ENCODE data around the gene LMNTD2. TPM values are rescaled to one million over a fixed set of nuclear protein-coding genes. Genes with fewer than 3 reads are reported as not detected.
A peak's percentile ranks its signal among the peaks of the same experiment; 100 is the strongest.

The LMNTD2 gene
- total and polyA plus RNA-seq, 2 of the 13 experiments (the other 11 are each of a cell fraction or from before 2014, with no cell fraction given): 1.1 to 3.1 TPM

- TF ChIP-seq, protein P1, sequence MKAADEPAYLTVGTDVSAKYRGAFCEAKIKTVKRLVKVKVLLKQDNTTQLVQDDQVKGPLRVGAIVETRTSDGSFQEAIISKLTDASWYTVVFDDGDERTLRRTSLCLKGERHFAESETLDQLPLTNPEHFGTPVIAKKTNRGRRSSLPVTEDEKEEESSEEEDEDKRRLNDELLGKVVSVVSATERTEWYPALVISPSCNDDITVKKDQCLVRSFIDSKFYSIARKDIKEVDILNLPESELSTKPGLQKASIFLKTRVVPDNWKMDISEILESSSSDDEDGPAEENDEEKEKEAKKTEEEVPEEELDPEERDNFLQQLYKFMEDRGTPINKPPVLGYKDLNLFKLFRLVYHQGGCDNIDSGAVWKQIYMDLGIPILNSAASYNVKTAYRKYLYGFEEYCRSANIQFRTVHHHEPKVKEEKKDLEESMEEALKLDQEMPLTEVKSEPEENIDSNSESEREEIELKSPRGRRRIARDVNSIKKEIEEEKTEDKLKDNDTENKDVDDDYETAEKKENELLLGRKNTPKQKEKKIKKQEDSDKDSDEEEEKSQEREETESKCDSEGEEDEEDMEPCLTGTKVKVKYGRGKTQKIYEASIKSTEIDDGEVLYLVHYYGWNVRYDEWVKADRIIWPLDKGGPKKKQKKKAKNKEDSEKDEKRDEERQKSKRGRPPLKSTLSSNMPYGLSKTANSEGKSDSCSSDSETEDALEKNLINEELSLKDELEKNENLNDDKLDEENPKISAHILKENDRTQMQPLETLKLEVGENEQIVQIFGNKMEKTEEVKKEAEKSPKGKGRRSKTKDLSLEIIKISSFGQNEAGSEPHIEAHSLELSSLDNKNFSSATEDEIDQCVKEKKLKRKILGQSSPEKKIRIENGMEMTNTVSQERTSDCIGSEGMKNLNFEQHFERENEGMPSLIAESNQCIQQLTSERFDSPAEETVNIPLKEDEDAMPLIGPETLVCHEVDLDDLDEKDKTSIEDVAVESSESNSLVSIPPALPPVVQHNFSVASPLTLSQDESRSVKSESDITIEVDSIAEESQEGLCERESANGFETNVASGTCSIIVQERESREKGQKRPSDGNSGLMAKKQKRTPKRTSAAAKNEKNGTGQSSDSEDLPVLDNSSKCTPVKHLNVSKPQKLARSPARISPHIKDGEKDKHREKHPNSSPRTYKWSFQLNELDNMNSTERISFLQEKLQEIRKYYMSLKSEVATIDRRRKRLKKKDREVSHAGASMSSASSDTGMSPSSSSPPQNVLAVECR (CRISPR knock-in tag; IDR thresholded peaks at IDR 0.05; ENCODE audit: borderline replicate concordance): no peak; the same call in 1 of the 2 replicates
- TF ChIP-seq, protein P2, sequence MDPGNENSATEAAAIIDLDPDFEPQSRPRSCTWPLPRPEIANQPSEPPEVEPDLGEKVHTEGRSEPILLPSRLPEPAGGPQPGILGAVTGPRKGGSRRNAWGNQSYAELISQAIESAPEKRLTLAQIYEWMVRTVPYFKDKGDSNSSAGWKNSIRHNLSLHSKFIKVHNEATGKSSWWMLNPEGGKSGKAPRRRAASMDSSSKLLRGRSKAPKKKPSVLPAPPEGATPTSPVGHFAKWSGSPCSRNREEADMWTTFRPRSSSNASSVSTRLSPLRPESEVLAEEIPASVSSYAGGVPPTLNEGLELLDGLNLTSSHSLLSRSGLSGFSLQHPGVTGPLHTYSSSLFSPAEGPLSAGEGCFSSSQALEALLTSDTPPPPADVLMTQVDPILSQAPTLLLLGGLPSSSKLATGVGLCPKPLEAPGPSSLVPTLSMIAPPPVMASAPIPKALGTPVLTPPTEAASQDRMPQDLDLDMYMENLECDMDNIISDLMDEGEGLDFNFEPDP (CRISPR knock-in tag; conservative IDR thresholded peaks at IDR 0.05): 0 out of 2 replicates have a peak, but pooled peaks have one; percentile 66
- no peak for TF ChIP-seq NCOR1 (IDR thresholded peaks at IDR 0.05; ENCODE audit: borderline replicate concordance, low read length)
- peak; percentile 68 for TF ChIP-seq RBM39 (IDR thresholded peaks at IDR 0.05; ENCODE audit: low read depth, low read length, poor library complexity, severe bottlenecking)
- no peak for TF ChIP-seq NCOA2 (CRISPR knock-in tag; IDR thresholded peaks at IDR 0.05)
- no peak for TF ChIP-seq ZFYVE20 (CRISPR knock-in tag; IDR thresholded peaks at IDR 0.05; ENCODE audit: borderline replicate concordance, low read depth)
- TF ChIP-seq REPIN1 (CRISPR knock-in tag; IDR thresholded peaks at IDR 0.05; ENCODE audit: borderline replicate concordance, low read depth): no peak
- 0 out of 2 replicates have a peak, but pooled peaks have one; percentile 40 for TF ChIP-seq MTERF4 (CRISPR knock-in tag; IDR thresholded peaks at IDR 0.05)
- TF ChIP-seq ZKSCAN1 (IDR thresholded peaks at IDR 0.05; ENCODE audit: low read length): no peak
- TF ChIP-seq SIN3A (IDR thresholded peaks at IDR 0.05; ENCODE audit: borderline replicate concordance, low read depth, low read length): 0 out of 2 replicates have a peak, but pooled peaks have one; percentile 29
- no peak for TF ChIP-seq DR1 (CRISPR knock-in tag; IDR thresholded peaks at IDR 0.05)
- no peak for TF ChIP-seq GABPA (IDR thresholded peaks at IDR 0.05; ENCODE audit: low read depth, low read length)
- TF ChIP-seq GABPA (CRISPR knock-in tag; IDR thresholded peaks at IDR 0.05; ENCODE audit: low read depth): no peak
- peak; percentile 59 for TF ChIP-seq SAP130 (CRISPR knock-in tag; IDR thresholded peaks at IDR 0.05; ENCODE audit: low read depth)
- TF ChIP-seq ZNF18 (CRISPR knock-in tag; IDR thresholded peaks at IDR 0.05; ENCODE audit: insufficient replicate concordance): no peak
- TF ChIP-seq RFX1 (IDR thresholded peaks at IDR 0.05): no peak
- no peak for TF ChIP-seq SMAD9 (CRISPR knock-in tag; IDR thresholded peaks at IDR 0.05)
- no peak for TF ChIP-seq NCOA5 (CRISPR knock-in tag; IDR thresholded peaks at IDR 0.05)
- TF ChIP-seq TCF7 (IDR thresholded peaks at IDR 0.05; ENCODE audit: low read depth): no peak
- TF ChIP-seq ZNF776 (CRISPR knock-in tag; IDR thresholded peaks at IDR 0.05): peak; percentile 16; the same call in 1 of the 2 replicates
These were observed 16.5 kb upstream of the LMNTD2 start (continued) for GRCh38 chr11:576811-577610.

Data from HepG2 (cell line).